SHP77 (cell line): ENCODE data around the gene CNOT6.

Experiments used
- DNase-seq, 2 experiments: peaks; one replicate each; lab custom pipeline; 2025; lab: John Stamatoyannopoulos, UW

The CNOT6 gene

DNA sequence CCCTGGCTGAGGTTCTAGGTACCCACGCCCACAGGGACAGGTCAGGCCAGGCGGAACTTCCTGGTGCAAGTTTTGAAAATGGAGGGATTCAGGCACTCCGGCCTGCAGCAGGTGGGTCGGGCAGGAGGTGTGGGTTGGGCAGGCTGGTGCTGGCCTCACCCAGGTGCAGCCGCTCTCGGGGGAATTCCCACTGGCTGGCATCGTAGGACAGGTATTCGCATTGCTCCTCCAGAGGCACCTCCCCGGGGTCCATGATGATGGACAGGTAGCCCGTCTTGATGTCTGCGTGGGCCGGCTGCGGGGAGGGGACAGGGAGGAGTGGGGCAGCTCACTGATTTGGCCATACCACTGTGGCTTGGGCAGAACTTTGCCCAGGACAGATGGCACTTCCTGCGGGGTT, 125.8 kb downstream of the CNOT6 start:
- DNase-seq = no peak

DNA sequence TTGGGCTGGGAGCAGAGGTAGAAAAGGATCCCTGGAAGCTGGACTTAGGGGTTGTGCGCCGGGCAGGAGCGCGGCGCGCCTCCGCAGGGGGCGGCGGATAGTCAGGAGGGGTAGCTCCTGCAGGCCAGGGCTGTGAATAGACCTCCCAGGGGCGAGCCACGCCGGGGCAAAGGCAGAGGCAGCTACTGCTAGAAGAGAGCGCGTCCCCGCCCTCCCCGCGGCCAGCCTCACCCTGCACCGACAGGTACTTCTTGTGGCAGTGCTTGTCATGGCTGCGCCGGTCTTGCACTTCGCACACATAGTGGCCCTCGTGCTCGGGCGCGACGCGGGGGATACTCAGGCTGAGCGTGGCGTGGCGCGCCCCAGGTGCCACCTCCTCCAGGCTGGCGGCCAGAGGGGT, 127.1 kb downstream of the CNOT6 start:
- DNase-seq = no peak

DNA sequence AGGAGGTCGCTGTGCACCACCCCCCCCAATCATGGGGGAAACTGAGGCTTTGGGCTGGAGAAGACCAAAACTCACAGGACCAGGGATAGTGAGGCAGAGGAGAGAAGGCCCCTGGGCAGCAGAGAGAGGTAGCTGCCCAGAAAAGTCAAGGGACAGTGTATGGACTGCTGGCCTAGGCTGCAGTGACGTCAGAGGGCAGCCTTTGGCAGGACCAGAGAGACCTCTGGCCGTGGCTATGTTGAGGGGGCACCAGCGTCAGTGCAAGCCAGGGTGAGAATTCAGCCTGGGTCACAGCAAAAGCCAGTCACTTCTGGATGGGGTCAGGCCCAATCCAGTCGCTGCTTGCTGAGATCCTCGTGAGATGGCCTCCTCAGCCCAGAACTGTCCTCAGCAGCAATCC, 128.7 kb downstream of the CNOT6 start:
- DNase-seq = no peak

DNA sequence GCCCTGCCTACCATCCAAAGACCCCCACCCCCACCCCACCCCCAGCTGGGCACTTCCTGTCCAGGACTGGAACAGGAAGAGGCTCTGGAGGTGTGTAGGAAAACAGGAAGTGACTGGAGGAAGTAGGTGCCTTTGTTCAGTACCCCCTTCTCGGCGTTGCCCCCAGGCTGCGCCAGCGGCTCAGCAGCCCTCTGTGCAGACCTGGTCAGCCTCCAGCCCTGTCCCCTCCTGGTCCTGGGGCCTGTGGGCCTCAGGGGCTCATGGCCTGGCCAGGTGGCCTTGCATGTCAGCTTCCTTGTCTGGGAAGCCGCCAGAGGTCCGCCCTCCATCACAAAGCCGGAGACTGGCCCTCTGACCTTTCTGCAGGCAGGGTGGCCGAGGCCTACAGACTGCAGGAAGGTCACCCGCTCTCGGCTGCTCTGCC, 129.2 kb downstream of the CNOT6 start:
- no peak for DNase-seq

- DNase-seq = no peak
These were observed 129.7 kb downstream of the CNOT6 start for GRCh38 chr5:180623844-180624243.

DNA sequence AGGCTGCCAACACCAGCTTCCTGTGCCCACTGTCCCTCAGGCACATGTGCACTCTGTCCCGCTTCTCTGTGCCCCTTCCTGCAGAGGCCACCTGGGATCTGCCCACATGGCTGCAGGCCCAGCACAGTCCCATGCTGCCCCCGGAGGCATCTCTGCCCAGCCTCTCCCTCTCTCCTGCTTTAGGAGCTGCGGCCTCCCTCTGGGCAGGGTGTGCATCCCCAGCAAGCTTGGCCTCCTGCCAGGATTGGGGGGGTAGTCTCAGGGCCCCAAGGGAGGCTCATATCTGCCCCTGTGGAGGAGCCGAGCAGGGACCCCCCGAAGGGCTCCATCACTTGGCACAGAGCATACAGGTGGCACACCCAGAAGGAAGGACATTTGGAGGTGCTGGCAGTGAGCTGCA, 130.4 kb downstream of the CNOT6 start:
- no peak for DNase-seq

DNA sequence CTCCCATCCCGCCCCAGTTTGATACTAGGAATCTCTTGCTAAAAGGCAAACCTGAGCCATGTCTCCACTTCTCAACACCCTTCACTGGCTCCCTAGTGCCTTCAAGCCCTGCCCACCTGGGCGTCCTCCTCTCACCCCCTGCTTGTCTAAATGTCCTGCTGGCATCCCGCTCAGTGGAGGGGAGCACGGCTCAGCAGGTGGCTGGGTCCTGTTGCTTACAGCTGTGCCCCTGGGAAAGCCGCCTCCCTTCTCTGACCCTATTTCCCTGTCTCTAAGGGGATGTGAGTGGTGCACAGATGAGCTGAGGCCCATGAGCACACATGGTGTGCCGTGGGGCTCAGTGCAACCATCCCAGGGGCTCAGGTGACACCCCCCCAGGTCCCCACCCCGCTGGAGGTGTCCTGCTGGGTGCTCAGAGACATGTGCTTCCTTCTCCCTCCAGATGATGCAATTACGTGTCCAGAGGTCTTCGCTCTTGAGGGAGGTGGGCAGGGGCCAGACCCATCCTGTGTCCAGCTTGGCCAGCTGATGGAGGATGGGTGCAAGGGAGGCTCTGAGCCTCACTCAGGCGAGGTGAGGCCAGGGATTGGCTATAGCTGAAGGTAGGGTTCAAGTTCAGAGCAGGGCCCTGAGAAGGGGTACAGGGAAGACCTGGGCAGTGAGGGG, 131.1 kb downstream of the CNOT6 start:
- DNase-seq = no peak

- no peak for DNase-seq
These were observed 131.8 kb downstream of the CNOT6 start for GRCh38 chr5:180625791-180626660.

- no peak for DNase-seq
These were observed 132.6 kb downstream of the CNOT6 start for GRCh38 chr5:180626661-180627385.

GRCh38 chr5:180627386-180628120, 133.4 kb downstream of the CNOT6 start:
- DNase-seq = no peak
